ENCODE results near the gene KRCC1. TPM values are rescaled to one million over a fixed set of nuclear protein-coding genes. Genes with fewer than 3 reads are reported as not detected.
"Not testable (repeated sequence)": the region's sequence is repeated elsewhere in the genome, so short reads cannot be mapped to it uniquely, and the experiment has no call there.

The KRCC1 gene
- total RNA-seq, 1 experiment from 2014 or later = 13.0 TPM

- peak within 1 kb of the TSS; percentile 49 for H3K4me3 ChIP-seq (ENCODE audit: insufficient read depth, low read depth, low read length)
- no peaks in the 10 kb centered on the region for H3K36me3 ChIP-seq (replicated peaks; ENCODE audit: control insufficient read depth, insufficient read depth, low read length)
- peak; percentile 84 for DNase-seq
- H3K27me3 ChIP-seq (ENCODE audit: control insufficient read depth, insufficient read depth, low read length) = no peaks in the 10 kb centered on the region
Measured at GRCh38 chr2:88016086-88016959, 39.3 kb downstream of the KRCC1 start, which contains the start of gene RNU2-63P. Gene RNU2-63P (minus strand): TSS chr2:88016547.

GRCh38 chr2:88011011-88011410 is 44.6 kb downstream of the KRCC1 start:
- no peaks in the 10 kb centered on the region for H3K36me3 ChIP-seq (replicated peaks; ENCODE audit: control insufficient read depth, insufficient read depth, low read length)
- H3K4me3 ChIP-seq (ENCODE audit: insufficient read depth, low read depth, low read length) = no peak overlapping the region
- H3K27me3 ChIP-seq (ENCODE audit: control insufficient read depth, insufficient read depth, low read length) = no peaks in the 10 kb centered on the region
- DNase-seq = no peak

GRCh38 chr2:88010136-88010535 is 45.4 kb downstream of the KRCC1 start:
- peak; percentile 25 for DNase-seq
- H3K36me3 ChIP-seq (replicated peaks; ENCODE audit: control insufficient read depth, insufficient read depth, low read length) = no peaks in the 10 kb centered on the region
- no peaks in the 10 kb centered on the region for H3K27me3 ChIP-seq (ENCODE audit: control insufficient read depth, insufficient read depth, low read length)
- no peak overlapping the region for H3K4me3 ChIP-seq (ENCODE audit: insufficient read depth, low read depth, low read length)

- H3K36me3 ChIP-seq (replicated peaks; ENCODE audit: control insufficient read depth, insufficient read depth, low read length) = no peaks in the 10 kb centered on the region
- no peak overlapping the region for H3K4me3 ChIP-seq (ENCODE audit: insufficient read depth, low read depth, low read length)
- no peaks in the 10 kb centered on the region; the same call in 1 of the 2 replicates for H3K27me3 ChIP-seq (ENCODE audit: control insufficient read depth, insufficient read depth, low read length)
- peak; percentile 78 for DNase-seq
Measured at GRCh38 chr2:88006912-88007439, 48.6 kb downstream of the KRCC1 start.

GRCh38 chr2:88005776-88006175 is 49.8 kb downstream of the KRCC1 start:
- DNase-seq = no peak
- no peak overlapping the region for H3K4me3 ChIP-seq (ENCODE audit: insufficient read depth, low read depth, low read length)
- no peaks in the 10 kb centered on the region for H3K36me3 ChIP-seq (replicated peaks; ENCODE audit: control insufficient read depth, insufficient read depth, low read length)
- H3K27me3 ChIP-seq (ENCODE audit: control insufficient read depth, insufficient read depth, low read length) = no peaks in the 10 kb centered on the region; the same call in 1 of the 2 replicates

GRCh38 chr2:88003074-88003755 is 52.4 kb downstream of the KRCC1 start:
- H3K36me3 ChIP-seq (replicated peaks; ENCODE audit: control insufficient read depth, insufficient read depth, low read length) = no peaks in the 10 kb centered on the region
- DNase-seq = peak; percentile 77
- H3K27me3 ChIP-seq (ENCODE audit: control insufficient read depth, insufficient read depth, low read length) = no peaks in the 10 kb centered on the region; the same call in 1 of the 2 replicates
- H3K4me3 ChIP-seq (ENCODE audit: insufficient read depth, low read depth, low read length) = no peak overlapping the region

- Histone ChIP-seq H3K4me3 (ENCODE audit: insufficient read depth, low read depth, low read length) (no peak overlapping the region), H3K27me3 (ENCODE audit: control insufficient read depth, insufficient read depth, low read length) (no peaks in the 10 kb centered on the region; the same call in 1 of the 2 replicates), H3K36me3 (replicated peaks; ENCODE audit: control insufficient read depth, insufficient read depth, low read length) (no peaks in the 10 kb centered on the region)
- no peak for DNase-seq
Measured at GRCh38 chr2:88002359-88002707, 53.2 kb downstream of the KRCC1 start.

- H3K36me3 ChIP-seq (replicated peaks; ENCODE audit: control insufficient read depth, insufficient read depth, low read length); H3K27me3 ChIP-seq (ENCODE audit: control insufficient read depth, insufficient read depth, low read length); H3K4me3 ChIP-seq (ENCODE audit: insufficient read depth, low read depth, low read length); DNase-seq: not testable (repeated sequence)
Measured at GRCh38 chr2:88000474-88000873, 55.1 kb downstream of the KRCC1 start.

GRCh38 chr2:87996570-87996969 is 59.0 kb downstream of the KRCC1 start:
- DNase-seq = no peak
- H3K4me3 ChIP-seq (ENCODE audit: insufficient read depth, low read depth, low read length) = no peak overlapping the region

GRCh38 chr2:87995756-87996155 is 59.8 kb downstream of the KRCC1 start:
- DNase-seq = no peak
- H3K27me3 ChIP-seq (ENCODE audit: control insufficient read depth, insufficient read depth, low read length) = no peaks in the 10 kb centered on the region
- H3K36me3 ChIP-seq (replicated peaks; ENCODE audit: control insufficient read depth, insufficient read depth, low read length) = no peaks in the 10 kb centered on the region
- no peak overlapping the region for H3K4me3 ChIP-seq (ENCODE audit: insufficient read depth, low read depth, low read length)

More at GRCh38 chr2:87996570-87996969, 59.0 kb downstream of the KRCC1 start:
- Histone ChIP-seq H3K27me3 (ENCODE audit: control insufficient read depth, insufficient read depth, low read length) (no peaks in the 10 kb centered on the region), H3K36me3 (replicated peaks; ENCODE audit: control insufficient read depth, insufficient read depth, low read length) (no peaks in the 10 kb centered on the region)

- H3K36me3 ChIP-seq (replicated peaks; ENCODE audit: control insufficient read depth, insufficient read depth, low read length); DNase-seq; H3K4me3 ChIP-seq (ENCODE audit: insufficient read depth, low read depth, low read length); H3K27me3 ChIP-seq (ENCODE audit: control insufficient read depth, insufficient read depth, low read length): not testable (repeated sequence)
Measured at GRCh38 chr2:87994304-87994850, 61.2 kb downstream of the KRCC1 start.

- not testable (repeated sequence) for H3K27me3 ChIP-seq (ENCODE audit: control insufficient read depth, insufficient read depth, low read length); H3K4me3 ChIP-seq (ENCODE audit: insufficient read depth, low read depth, low read length); DNase-seq; H3K36me3 ChIP-seq (replicated peaks; ENCODE audit: control insufficient read depth, insufficient read depth, low read length)
Measured at GRCh38 chr2:87992569-87992968, 63.0 kb downstream of the KRCC1 start.

GRCh38 chr2:87987473-87987872 is 68.1 kb downstream of the KRCC1 start:
- H3K36me3 ChIP-seq (replicated peaks; ENCODE audit: control insufficient read depth, insufficient read depth, low read length); H3K4me3 ChIP-seq (ENCODE audit: insufficient read depth, low read depth, low read length); H3K27me3 ChIP-seq (ENCODE audit: control insufficient read depth, insufficient read depth, low read length); DNase-seq: not testable (repeated sequence)

GRCh38 chr2:87985902-87986301 is 69.7 kb downstream of the KRCC1 start:
- H3K36me3 ChIP-seq (replicated peaks; ENCODE audit: control insufficient read depth, insufficient read depth, low read length); DNase-seq; H3K4me3 ChIP-seq (ENCODE audit: insufficient read depth, low read depth, low read length); H3K27me3 ChIP-seq (ENCODE audit: control insufficient read depth, insufficient read depth, low read length): not testable (repeated sequence)
